Stimulated activated CD4-positive, alpha-beta T cell treated with anti-CD3 and anti-CD28 coated beads, Interleukin-1b, Interleukin-23, amount 100 ng/mL, for 24 hours (primary cell): ENCODE data around the gene SOHLH2.

ENCODE experiments used
- DNase-seq, 4 experiments: peaks; one replicate each; pipeline ENCODE4 v3.0.0-alpha.2; 2020; ENCODE audit warnings: low read depth in 4 of 4, low spot score in 1 of 4

Gene SOHLH2

GRCh38 chr13:36214163-36214921, at the start of gene SOHLH2:
Gene SOHLH2, minus strand, starts transcription at chr13:36214556. Its CDS starts 30 bp downstream, at chr13:36214526.
- DNase-seq: no peak

DNA sequence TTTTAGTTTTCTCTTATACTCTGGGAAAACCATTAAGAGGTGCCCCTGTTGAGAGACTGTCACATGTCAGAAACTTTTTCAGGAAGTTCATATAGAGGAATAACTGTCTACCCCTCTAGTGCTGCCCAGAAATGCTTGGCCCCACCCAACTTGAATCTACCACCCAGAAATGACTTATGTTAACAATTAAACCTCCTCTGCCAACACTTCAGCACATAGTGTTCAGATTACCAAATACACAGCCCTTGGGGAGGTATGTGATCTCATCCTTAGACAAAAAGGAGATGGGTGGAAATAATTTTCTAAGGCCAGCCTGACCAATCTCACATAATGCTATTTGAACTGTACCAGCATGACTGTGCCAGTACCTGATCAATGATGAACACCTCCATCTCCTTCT, 47.6 kb upstream of the SOHLH2 start:
- no peak for DNase-seq

DNA sequence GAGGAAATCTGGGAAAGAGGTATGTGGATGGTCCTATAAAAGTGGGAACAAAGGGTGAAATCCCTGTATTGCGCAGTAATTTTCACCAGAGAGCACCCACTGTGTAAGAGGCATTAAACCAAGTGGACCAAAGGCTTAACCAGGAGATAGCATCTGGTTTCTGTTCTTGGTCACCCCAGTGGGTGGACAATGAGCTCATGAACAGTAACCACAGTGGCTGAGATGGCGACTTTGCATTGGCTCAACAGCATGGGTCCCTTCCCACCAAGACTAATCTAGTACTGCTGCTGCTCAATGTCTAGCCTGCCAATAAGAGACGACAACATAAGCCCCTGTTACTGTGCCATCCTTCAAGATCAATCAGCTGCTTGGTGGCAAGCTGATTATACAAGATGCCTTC, 46.7 kb upstream of the SOHLH2 start:
- no peak for DNase-seq

GRCh38 chr13:36259361-36260137, 45.2 kb upstream of the SOHLH2 start:
- DNase-seq: no peak

DNA sequence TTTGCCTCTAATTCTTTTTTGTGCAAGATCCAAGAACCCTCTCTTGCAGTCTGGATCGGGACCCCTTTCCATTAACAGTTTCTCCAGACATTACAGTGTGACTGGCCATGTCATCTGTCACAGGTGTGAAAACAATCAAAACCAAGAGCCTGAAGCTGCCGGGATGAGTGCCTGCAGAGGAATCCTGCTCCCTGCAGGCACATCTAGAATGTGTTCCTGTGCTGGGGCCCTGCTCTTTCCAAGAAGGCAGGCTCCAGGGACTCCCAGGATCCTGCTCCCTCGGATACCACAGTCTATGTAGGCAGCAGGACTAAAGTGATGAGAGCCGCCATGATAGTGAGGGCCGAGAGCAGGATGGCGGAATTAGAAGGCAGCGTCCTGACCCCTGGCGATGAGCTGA, 44.5 kb upstream of the SOHLH2 start:
- DNase-seq: no peak

GRCh38 chr13:36251526-36251925, 37.2 kb upstream of the SOHLH2 start:
- DNase-seq: no peak

- DNase-seq: no peak
Observed at GRCh38 chr13:36251017-36251416, 36.7 kb upstream of the SOHLH2 start.

DNA sequence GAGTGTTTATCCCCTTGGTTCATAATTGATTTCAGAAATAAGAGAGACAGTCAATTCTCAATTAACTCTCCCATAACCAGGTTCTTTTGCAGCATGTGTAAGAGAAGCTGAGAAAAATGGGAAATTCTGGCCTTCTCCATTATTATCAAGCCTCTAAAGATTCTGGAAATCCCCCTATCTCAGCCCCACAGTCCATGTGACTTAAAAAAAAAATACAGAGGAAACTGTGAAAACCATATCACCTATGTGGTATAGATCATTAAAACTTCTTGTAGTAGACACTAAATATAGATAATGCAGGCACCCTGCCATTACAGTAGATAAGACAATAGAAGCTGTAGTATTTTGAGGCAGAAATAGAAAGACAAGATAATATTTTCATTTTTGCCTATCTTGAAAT, 34.3 kb upstream of the SOHLH2 start:
- no peak for DNase-seq

GRCh38 chr13:36244990-36245389, 30.6 kb upstream of the SOHLH2 start:
- DNase-seq: no peak

DNA sequence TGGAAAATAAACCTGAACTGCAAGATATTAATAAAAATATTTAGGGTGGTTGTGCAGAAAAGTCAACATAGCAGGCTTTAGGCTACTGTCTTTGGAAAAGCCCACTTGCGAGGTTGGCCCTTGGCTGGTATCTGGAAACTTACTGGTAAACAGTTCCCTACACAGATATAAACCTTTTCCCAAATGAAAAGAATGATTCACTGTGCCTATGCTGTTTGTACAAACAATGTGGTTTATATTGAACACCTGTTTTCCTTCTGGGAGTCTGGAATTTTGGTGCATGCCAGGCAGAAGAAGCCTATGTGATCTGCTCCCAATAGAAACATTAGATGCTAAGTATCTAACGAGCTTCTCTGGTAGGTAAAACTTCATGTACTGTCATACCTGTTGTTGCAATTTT, 29.7 kb upstream of the SOHLH2 start:
- DNase-seq: no peak

GRCh38 chr13:36242761-36243160, 28.4 kb upstream of the SOHLH2 start:
- DNase-seq: no peak

GRCh38 chr13:36231236-36231635, 16.9 kb upstream of the SOHLH2 start:
- DNase-seq: no peak

- DNase-seq: no peak
Observed at GRCh38 chr13:36224730-36225129, 10.4 kb upstream of the SOHLH2 start.

DNA sequence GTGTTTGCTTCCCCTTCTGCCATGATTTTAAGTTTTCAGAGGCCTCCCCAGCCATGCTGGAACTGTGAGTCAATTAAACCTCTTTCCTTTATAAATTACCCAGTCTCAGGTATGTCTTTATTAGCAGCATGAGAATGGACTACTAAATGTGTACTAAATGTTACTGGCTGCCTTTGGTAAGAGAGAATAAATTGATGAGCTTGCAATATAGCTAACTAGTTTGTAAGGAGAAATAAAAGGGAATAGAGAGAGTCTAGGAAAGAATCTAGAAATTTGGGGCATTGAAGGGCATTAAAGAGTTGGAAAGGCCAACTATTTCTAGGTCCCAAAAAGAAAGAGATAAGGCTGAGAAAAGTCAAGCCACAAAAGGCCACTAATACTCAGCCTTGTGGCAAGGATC, 5.5 kb upstream of the SOHLH2 start:
- DNase-seq: no peak

- DNase-seq: no peak
Observed at GRCh38 chr13:36217456-36217855, 3.1 kb upstream of the SOHLH2 start.

DNA sequence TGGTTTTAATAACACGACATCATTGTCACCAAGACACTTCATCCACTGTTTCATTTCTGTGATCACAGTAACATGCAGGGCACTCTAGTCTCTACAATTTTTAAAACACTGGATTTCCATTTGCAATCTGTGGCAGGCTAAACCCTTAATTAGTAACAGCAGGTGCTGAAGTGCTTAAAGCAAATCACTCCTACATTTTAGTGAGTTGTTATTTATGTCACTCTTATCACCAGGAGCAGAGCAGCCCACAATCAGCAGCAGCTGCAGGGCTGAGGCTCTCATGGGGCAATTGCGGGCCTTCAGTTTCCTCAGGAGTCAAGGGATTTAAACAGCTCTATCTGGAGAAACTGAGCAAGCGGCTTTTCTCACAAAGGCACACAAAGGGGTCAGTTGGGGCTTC, 1.6 kb downstream of the SOHLH2 start:
- DNase-seq: no peak

DNA sequence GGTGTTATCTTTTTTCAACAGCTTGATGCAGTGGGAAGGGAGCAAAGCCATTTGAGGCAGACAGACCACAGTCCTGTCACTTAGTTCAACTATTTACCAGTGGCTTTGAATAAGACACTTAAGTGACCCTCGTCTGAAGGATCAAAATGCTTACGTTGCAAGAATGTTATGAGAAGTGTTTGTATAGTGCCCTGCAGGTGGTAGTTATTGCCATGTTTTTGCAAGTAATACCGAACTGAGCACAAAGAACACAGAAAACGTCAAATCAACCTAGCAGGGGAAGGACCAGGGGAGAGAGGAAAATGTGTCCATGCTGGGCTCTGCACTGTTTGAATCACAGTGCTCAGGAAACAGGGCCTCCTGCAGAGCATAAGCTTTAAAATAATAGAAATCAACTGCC, 2.8 kb downstream of the SOHLH2 start:
- DNase-seq: no peak

DNA sequence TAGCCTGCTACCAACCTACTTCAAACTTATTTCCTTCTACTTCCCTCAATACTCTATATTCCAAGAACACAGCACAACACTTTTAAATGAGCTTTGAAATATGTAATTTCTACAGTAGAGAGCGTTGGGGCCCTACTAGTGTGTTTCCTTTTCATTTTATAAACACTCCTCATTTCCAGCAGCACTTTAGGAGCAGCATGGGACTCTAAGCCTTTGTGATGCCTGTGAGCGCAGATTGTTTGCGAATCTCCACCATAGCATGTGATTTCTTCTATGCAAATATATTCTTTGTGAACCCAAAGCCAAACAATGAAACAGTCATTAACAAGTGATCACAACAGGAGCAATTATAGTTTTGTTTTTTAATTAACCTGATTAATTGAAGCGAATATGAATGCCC, 3.6 kb downstream of the SOHLH2 start:
- DNase-seq: no peak

DNA sequence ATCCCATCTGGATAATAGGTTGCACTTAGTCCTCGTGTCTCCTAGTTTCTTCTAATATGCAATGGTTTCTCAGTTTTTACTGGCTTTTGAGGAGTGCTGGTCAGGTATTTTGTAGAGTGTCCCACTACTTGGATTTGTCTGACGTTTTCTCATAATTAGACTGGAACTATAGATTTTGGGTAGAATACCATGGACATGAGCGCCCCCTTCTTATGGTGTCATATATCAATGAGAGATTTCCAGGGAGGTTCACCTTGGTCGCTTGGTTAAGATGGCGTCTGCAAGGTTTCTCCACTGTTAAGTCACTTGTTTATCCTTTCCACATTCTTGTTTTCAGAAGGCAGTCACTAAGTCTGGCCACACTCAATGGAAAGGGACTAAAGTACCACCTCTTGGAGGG, 6.7 kb downstream of the SOHLH2 start:
- DNase-seq: no peak

GRCh38 chr13:36193151-36193855, 21.1 kb downstream of the SOHLH2 start:
- DNase-seq: no peak

- DNase-seq: no peak
Observed at GRCh38 chr13:36192166-36192565, 22.2 kb downstream of the SOHLH2 start.

DNA sequence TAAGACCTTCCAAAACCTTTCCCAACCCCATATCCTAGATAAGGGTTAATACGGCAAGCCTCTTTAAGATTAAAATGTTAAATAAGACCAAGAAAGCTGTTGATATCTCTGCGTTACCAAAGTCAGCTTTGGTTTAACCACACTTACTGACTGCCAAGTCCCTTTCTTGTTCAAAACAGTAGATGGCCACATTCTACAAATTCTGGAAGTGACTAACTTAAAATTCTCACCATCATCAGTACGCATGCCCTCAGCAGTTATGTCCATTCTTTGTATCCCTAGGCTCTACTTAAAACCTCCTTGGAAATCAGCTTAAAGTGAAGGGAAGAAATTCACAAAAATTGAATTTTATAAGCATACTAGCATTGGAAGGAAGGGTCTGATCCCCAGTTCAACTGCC, 23.6 kb downstream of the SOHLH2 start:
- DNase-seq: no peak
